IPS-18a (cell line): ENCODE measurements around the gene DCTN4.
A peak's percentile ranks its signal among the peaks of the same experiment; 100 is the strongest.

Experiments used
- H3K27ac ChIP-seq: one replicate; pipeline ENCODE4 v1.5.1; 2013; ENCODE audit warnings: low read length
- H3K27me3 ChIP-seq: one replicate; pipeline ENCODE4 v1.6.1; 2013; ENCODE audit warnings: mild to moderate bottlenecking, low read length; ENCODE audit not compliant: control insufficient read depth, insufficient read depth
- H3K36me3 ChIP-seq: one replicate; pipeline ENCODE4 v1.6.1; 2013; ENCODE audit warnings: low read depth, low read length; ENCODE audit not compliant: control insufficient read depth
- H3K4me1 ChIP-seq: one replicate; pipeline ENCODE4 v1.6.1; 2013; ENCODE audit warnings: low read depth, low read length; ENCODE audit not compliant: control insufficient read depth
- H3K4me3 ChIP-seq: one replicate; pipeline ENCODE4 v1.5.1; 2013; ENCODE audit warnings: low read length
- H3K9ac ChIP-seq: one replicate; pipeline ENCODE4 v1.6.1; 2013; ENCODE audit warnings: mild to moderate bottlenecking, low read length, moderate library complexity
- H3K9me3 ChIP-seq: one replicate; pipeline ENCODE4 v1.6.1; 2013; ENCODE audit warnings: low read depth, low read length; ENCODE audit not compliant: control insufficient read depth

Gene DCTN4

GRCh38 chr5:150786876-150787275 is 28.1 kb upstream of the DCTN4 start:
- no peak overlapping the region for H3K9ac ChIP-seq
- H3K9me3 ChIP-seq, result no peaks in the 10 kb centered on the region
- H3K36me3 ChIP-seq, result no peaks in the 10 kb centered on the region
- H3K4me1 ChIP-seq, result peaks cover 8% of the 10 kb centered on the region
- H3K4me3 ChIP-seq, result no peak overlapping the region
- H3K27me3 ChIP-seq, result no peaks in the 10 kb centered on the region
- H3K27ac ChIP-seq, result no peak overlapping the region

GRCh38 chr5:150785950-150786349 is 27.1 kb upstream of the DCTN4 start:
- H3K9me3 ChIP-seq, result no peaks in the 10 kb centered on the region
- H3K27ac ChIP-seq, result no peak overlapping the region
- peaks cover 8% of the 10 kb centered on the region for H3K4me1 ChIP-seq
- no peak overlapping the region for H3K9ac ChIP-seq
- H3K36me3 ChIP-seq, result no peaks in the 10 kb centered on the region
- H3K4me3 ChIP-seq, result no peak overlapping the region
- no peaks in the 10 kb centered on the region for H3K27me3 ChIP-seq

GRCh38 chr5:150783422-150783928 is 24.7 kb upstream of the DCTN4 start:
- Histone ChIP-seq H3K9me3 (no peaks in the 10 kb centered on the region), H3K4me3 (no peak overlapping the region), H3K4me1 (peaks cover 8% of the 10 kb centered on the region), H3K27me3 (peaks cover 7% of the 10 kb centered on the region), H3K27ac (no peak overlapping the region), H3K9ac (no peak overlapping the region), H3K36me3 (no peaks in the 10 kb centered on the region)

- H3K4me1 ChIP-seq, result peaks cover 12% of the 10 kb centered on the region
- H3K4me3 ChIP-seq, result no peak overlapping the region
- no peaks in the 10 kb centered on the region for H3K36me3 ChIP-seq
- no peak overlapping the region for H3K27ac ChIP-seq
- H3K9me3 ChIP-seq, result no peaks in the 10 kb centered on the region
- H3K9ac ChIP-seq, result no peak overlapping the region
- peaks cover 11% of the 10 kb centered on the region for H3K27me3 ChIP-seq
These were observed 24.0 kb upstream of the DCTN4 start for GRCh38 chr5:150782850-150783249.

- H3K27ac ChIP-seq, result no peak overlapping the region
- H3K9me3 ChIP-seq, result no peaks in the 10 kb centered on the region
- H3K9ac ChIP-seq, result no peak overlapping the region
- no peaks in the 10 kb centered on the region for H3K36me3 ChIP-seq
- peaks cover 20% of the 10 kb centered on the region for H3K27me3 ChIP-seq
- H3K4me1 ChIP-seq, result peaks cover 15% of the 10 kb centered on the region
- H3K4me3 ChIP-seq, result no peak overlapping the region
These were observed 23.1 kb upstream of the DCTN4 start for GRCh38 chr5:150781706-150782614.

GRCh38 chr5:150780816-150781221 is 22.0 kb upstream of the DCTN4 start:
- H3K9ac ChIP-seq, result no peak overlapping the region
- H3K4me1 ChIP-seq, result peaks cover 15% of the 10 kb centered on the region
- H3K27me3 ChIP-seq, result peaks cover 20% of the 10 kb centered on the region
- H3K27ac ChIP-seq, result no peak overlapping the region
- H3K9me3 ChIP-seq, result no peaks in the 10 kb centered on the region
- H3K4me3 ChIP-seq, result no peak overlapping the region
- H3K36me3 ChIP-seq, result no peaks in the 10 kb centered on the region

- no peak overlapping the region for H3K9ac ChIP-seq
- no peak overlapping the region for H3K4me3 ChIP-seq
- H3K27ac ChIP-seq, result no peak overlapping the region
- H3K27me3 ChIP-seq, result peaks cover 20% of the 10 kb centered on the region
- H3K4me1 ChIP-seq, result peaks cover 15% of the 10 kb centered on the region
- H3K9me3 ChIP-seq, result no peaks in the 10 kb centered on the region
- H3K36me3 ChIP-seq, result no peaks in the 10 kb centered on the region
These were observed 21.4 kb upstream of the DCTN4 start for GRCh38 chr5:150780187-150780692.

- Histone ChIP-seq H3K4me1 (peaks cover 15% of the 10 kb centered on the region), H3K9ac (no peak overlapping the region), H3K27me3 (peaks cover 20% of the 10 kb centered on the region), H3K4me3 (peak overlapping the region; percentile 91), H3K36me3 (no peaks in the 10 kb centered on the region), H3K27ac (no peak overlapping the region), H3K9me3 (no peaks in the 10 kb centered on the region)
These were observed 20.8 kb upstream of the DCTN4 start for GRCh38 chr5:150779397-150780186.

GRCh38 chr5:150778517-150779396 is 19.9 kb upstream of the DCTN4 start, which contains the start of gene SMIM3:
Gene SMIM3, plus strand, starts transcription at chr5:150778757. Its CDS starts 16,684 bp downstream, at chr5:150795441.
- H3K9me3 ChIP-seq, result no peaks in the 10 kb centered on the region
- H3K4me3 ChIP-seq, result peak within 1 kb of the TSS; percentile 91
- H3K9ac ChIP-seq, result peak within 1 kb of the TSS; percentile 60
- H3K4me1 ChIP-seq, result peaks cover 15% of the 10 kb centered on the region
- H3K36me3 ChIP-seq, result no peaks in the 10 kb centered on the region
- H3K27me3 ChIP-seq, result peaks cover 20% of the 10 kb centered on the region
- no peak within 1 kb of the TSS for H3K27ac ChIP-seq

- no peaks in the 10 kb centered on the region for H3K9me3 ChIP-seq
- peak overlapping the region; percentile 60 for H3K9ac ChIP-seq
- peaks cover 20% of the 10 kb centered on the region for H3K27me3 ChIP-seq
- H3K4me1 ChIP-seq, result peaks cover 11% of the 10 kb centered on the region
- H3K4me3 ChIP-seq, result peak overlapping the region; percentile 91
- H3K36me3 ChIP-seq, result no peaks in the 10 kb centered on the region
- H3K27ac ChIP-seq, result no peak overlapping the region
These were observed 19.3 kb upstream of the DCTN4 start for GRCh38 chr5:150778088-150778516.
